Suprapubic skin (tissue), 3 donors: ENCODE results near the gene WNK1.

Source experiments
- CTCF ChIP-seq, 2 donors: fragments of 200-600 bp in 1 of 2; fragments of 450-650 bp in 1 of 2; sonication (generic) in 1 of 2; IDR thresholded peaks; one replicate each; pipeline ENCODE4 v1.5.1; 2016 to 2019; ENCODE audit warnings: antibody characterized with exemption in 2 of 2, mild to moderate bottlenecking in 1 of 2, moderate library complexity in 1 of 2
- EP300 ChIP-seq: sonication (generic); formaldehyde crosslinking; IDR thresholded peaks from one replicate; pipeline ENCODE4 v1.6.1; 2017; ENCODE audit warnings: antibody characterized with exemption
- POLR2A ChIP-seq, 2 donors: fragments of 450-650 bp; IDR thresholded peaks; one replicate each; pipeline ENCODE4 v1.6.1; 2017; ENCODE audit warnings: antibody characterized with exemption in 2 of 2, mild to moderate bottlenecking in 2 of 2, moderate library complexity in 2 of 2

DNA sequence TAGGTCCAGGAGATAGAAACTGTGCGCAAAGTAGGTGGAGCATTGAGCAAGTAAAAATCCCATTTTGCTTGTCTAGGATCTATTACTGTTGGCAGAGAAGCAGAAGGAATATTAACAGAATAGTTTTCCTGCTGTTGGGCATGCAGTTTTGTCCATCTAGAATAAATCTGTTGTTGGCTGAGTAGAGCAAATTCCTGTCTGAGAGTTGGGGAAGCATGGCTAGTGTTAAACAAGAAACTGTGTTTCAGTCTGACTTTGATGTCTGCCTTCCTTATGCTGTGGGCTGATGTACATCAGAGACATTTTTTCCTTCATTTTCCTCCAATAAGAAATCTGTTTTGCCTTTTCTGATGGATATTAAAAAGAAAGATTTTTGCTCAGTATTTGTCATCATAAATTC, 99.0 kb downstream of the WNK1 start:
- TF ChIP-seq CTCF (IDR thresholded peaks at IDR 0.05), result no peak
- TF ChIP-seq EP300, result no peak
- no peak for TF ChIP-seq POLR2A (IDR thresholded peaks at IDR 0.05)
